Measurements from ENCODE around the gene HSPB3. TPM values are rescaled to one million over a fixed set of nuclear protein-coding genes. Genes with fewer than 3 reads are reported as not detected.

Gene HSPB3
- total and polyA plus RNA-seq, 2 of the 8 experiments (the other 6 are each of a cell fraction or from before 2014, with no cell fraction given): not detected

DNA sequence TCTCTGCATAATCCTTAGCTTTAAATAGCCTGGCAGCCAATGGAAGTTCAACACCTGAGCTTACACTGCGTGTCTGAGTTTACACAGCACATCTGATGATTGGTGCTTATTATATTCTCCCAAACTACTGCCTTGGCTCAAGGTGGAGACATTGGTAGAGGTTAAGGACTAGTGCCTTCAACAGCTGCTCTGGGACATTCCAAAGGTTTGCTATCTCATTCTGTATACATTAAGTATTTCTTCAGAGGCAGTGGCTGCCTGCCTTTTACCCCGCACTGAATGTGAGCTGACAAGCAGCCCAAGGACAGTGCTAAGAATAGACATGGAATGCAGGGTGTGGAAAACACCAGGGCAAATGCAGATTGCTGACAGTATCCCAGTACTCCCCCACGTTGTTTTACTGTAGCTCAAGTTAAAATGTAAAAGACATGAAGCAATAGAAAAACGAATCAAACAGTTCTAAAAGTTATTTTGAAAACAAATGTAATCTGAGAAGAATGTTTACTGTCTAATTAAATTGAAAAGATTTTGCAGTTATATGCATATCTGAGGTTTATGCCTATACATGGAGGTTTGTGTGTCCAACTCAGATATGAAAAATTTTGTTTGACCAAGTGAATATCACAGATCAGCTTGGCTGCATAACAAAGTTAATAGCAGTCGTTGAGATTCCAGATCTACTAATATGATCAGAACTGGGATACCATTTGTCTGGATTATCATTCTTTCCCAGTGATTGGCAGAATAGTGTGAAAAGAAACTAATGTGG, 1.8 kb downstream of the HSPB3 start:
- Histone ChIP-seq H2BK20ac (ENCODE audit: low read length) (no peak overlapping the region; the same call in 1 of the 2 replicates), H2BK15ac (ENCODE audit: low read length) (no peak overlapping the region), H3K79me2 (ENCODE audit: control insufficient read depth in 1 of 2, insufficient read depth in 2 of 2, low read length in 2 of 2) (no peaks in the 10 kb centered on the region), H3K56ac (replicated peaks; ENCODE audit: insufficient read length, low read depth, low read length) (no peak overlapping the region), H3K4ac (replicated peaks; ENCODE audit: insufficient read length, low read depth, low read length) (no peak overlapping the region), H2BK12ac (ENCODE audit: low read depth, low read length) (no peak overlapping the region), H3K79me1 (ENCODE audit: low read depth, low read length) (no peaks in the 10 kb centered on the region), H3K14ac (ENCODE audit: insufficient read length) (no peak overlapping the region), H4K8ac (ENCODE audit: extremely low read depth, insufficient read depth, low read length) (no peak overlapping the region), H3K23ac (ENCODE audit: insufficient read length) (no peak overlapping the region), H3K4me3 (ENCODE audit: extremely low read depth in 1 of 4, insufficient read depth in 2 of 4, low read depth in 3 of 4, low read length in 4 of 4) (no peak overlapping the region), H3K4me2 (ENCODE audit: insufficient read depth in 1 of 2, low read depth in 2 of 2, low read length in 2 of 2) (peak overlapping the region in 1 of 2 experiments; percentile 44; a peak in 1 of 4 replicates), H3K18ac (ENCODE audit: extremely low read depth, low read length) (no peak overlapping the region), H3K4me1 (replicated peaks in 1 of 4; ENCODE audit: control insufficient read depth in 3 of 4, insufficient read depth in 4 of 4, low read length in 3 of 4) (peaks cover 0 to 5% (median 3%) of the 10 kb centered on the region in 4 experiments; a peak in 5 of 7 replicates), H3K27me3 (replicated peaks in 1 of 4; ENCODE audit: control insufficient read depth in 3 of 4, extremely low read depth in 1 of 4, insufficient read depth in 3 of 4, low read length in 3 of 4) (no peaks in the 10 kb centered on the region), H2AK5ac (ENCODE audit: low read depth, low read length) (no peak overlapping the region), H3K9me3 (ENCODE audit: insufficient read depth in 2 of 2, low read depth in 1 of 2, low read length in 1 of 2) (0 out of 4 replicates have a peak, but pooled peaks cover 3 to 5% of the 10 kb centered on the region in 2 experiments), H3K36me3 (ENCODE audit: control insufficient read depth in 2 of 4, insufficient read depth in 4 of 4, low read length in 3 of 4) (no peaks in the 10 kb centered on the region; a peak in 1 of 8 replicates), H2BK5ac (ENCODE audit: low read depth, low read length) (no peak overlapping the region), H4K5ac (ENCODE audit: insufficient read length, low read depth, low read length) (no peak overlapping the region), H4K91ac (replicated peaks; ENCODE audit: insufficient read length, low read length) (no peak overlapping the region), H4K20me1 (replicated peaks in 1 of 2; ENCODE audit: control insufficient read depth in 1 of 2, insufficient read depth in 2 of 2, low read length in 2 of 2) (no peaks in the 10 kb centered on the region), H3K23me2 (ENCODE audit: low read depth, low read length) (no peaks in the 10 kb centered on the region; the same call in 1 of the 2 replicates), H3K9ac (replicated peaks in 1 of 4; ENCODE audit: extremely low read depth in 1 of 4, low read depth in 3 of 4, low read length in 3 of 4) (no peak overlapping the region), H2AFZ (ENCODE audit: low read length) (peak overlapping the region; percentile 96), H2BK120ac (replicated peaks; ENCODE audit: low read depth, low read length) (no peak overlapping the region), H3K27ac (ENCODE audit: low read depth, low read length) (no peak overlapping the region)
- POLR2A ChIA-PET (ENCODE audit: partially characterized antibody): interaction anchor here (0.6 kb wide), 1 partner anchor 133 kb away, joined by 4 read pairs; no protein-coding TSS in a partner anchor
- TF ChIP-seq ASH2L (IDR thresholded peaks at IDR 0.05; ENCODE audit: low read length) (no peak), EGR1 (IDR thresholded peaks at IDR 0.05; ENCODE audit: borderline replicate concordance, low read depth, low read length) (no peak), SP1 (IDR thresholded peaks at IDR 0.05; ENCODE audit: low read depth, low read length) (no peak), SRF (IDR thresholded peaks at IDR 0.05; ENCODE audit: low read depth, low read length) (no peak), POLR2AphosphoS5 (IDR thresholded peaks at IDR 0.05; ENCODE audit: low read depth, low read length) (no peak), POLR2A (IDR thresholded peaks at IDR 0.05; ENCODE audit: control extremely low read depth in 1 of 2, low read depth in 2 of 2, low read length in 2 of 2) (no peak), KDM5A (IDR thresholded peaks at IDR 0.05; ENCODE audit: low read length) (no peak), YY1 (IDR thresholded peaks at IDR 0.05; ENCODE audit: low read depth, low read length) (no peak), SAP30 (IDR thresholded peaks at IDR 0.05; ENCODE audit: insufficient read depth, insufficient replicate concordance, low read length) (no peak), TAF1 (IDR thresholded peaks at IDR 0.05; ENCODE audit: low read depth, low read length) (no peak)
- TF ChIP-seq, protein P1, sequence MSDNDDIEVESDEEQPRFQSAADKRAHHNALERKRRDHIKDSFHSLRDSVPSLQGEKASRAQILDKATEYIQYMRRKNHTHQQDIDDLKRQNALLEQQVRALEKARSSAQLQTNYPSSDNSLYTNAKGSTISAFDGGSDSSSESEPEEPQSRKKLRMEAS (IDR thresholded peaks at IDR 0.05): no peak
- FAIRE-seq (no peak), DNase-seq (ENCODE audit: low read depth in 1 of 2, low spot score in 2 of 2) (no peak)
- 69% methylated on average over 5 of the region's 5 CpGs; no CpG with 5 or more reads in 1 of the 2 experiments for WGBS, 2 experiments (ENCODE audit: extremely low coverage in 1 of 2, insufficient coverage in 1 of 2, insufficient read length in 1 of 2, insufficient replicate concordance in 2 of 2, low coverage in 1 of 2, low lambda C conversion rate in 2 of 2, missing lambda C conversion rate in 1 of 2)
- CTCF ChIA-PET (ENCODE audit: partially characterized antibody): interaction anchor here (0.9 to 5.7 kb wide), 7 partner anchors 14 to 214 kb away, joined by 3 to 38 read pairs (median 7); no protein-coding TSS in a partner anchor

Data from H1 (cell line).